Ammon's horn (tissue), 1 donor: ENCODE results near the gene ARID1A.
"Not testable (repeated sequence)": the region's sequence is repeated elsewhere in the genome, so short reads cannot be mapped to it uniquely, and the experiment has no call there.

ENCODE experiments used
- DNase-seq: peaks from one replicate; pipeline ENCODE4 v3.0.0-alpha.2; 2016; ENCODE audit warnings: low spot score

Gene ARID1A

GRCh38 chr1:26695356-26696118 is at the start of gene ARID1A:
TSS of gene ARID1A (plus strand) at chr1:26696015. CDS start at chr1:26696404, 389 bp downstream.
- peak; percentile 93 for DNase-seq

- no peak for DNase-seq
Observed at GRCh38 chr1:26664802-26665201, 31.0 kb upstream of the ARID1A start.

DNA sequence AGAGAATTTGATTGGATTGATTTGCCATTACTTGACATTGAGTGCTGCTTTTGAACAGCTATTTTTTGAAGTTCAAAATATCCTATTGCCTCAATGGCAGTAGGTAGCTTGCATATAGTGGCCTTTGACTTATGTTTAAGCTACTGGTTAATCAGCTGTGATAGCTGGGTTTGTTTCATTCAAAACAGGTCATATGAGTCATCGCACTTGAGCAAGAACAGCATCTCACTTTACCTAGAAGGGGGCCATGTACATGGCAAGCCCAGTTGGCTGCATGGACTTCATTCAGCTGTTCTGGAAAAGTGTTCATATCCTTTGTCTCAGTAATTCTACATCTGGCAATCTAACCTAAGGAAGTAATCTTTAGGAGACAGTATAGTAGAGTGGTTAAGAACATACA is 29.0 kb upstream of the ARID1A start:
- no peak for DNase-seq

DNA sequence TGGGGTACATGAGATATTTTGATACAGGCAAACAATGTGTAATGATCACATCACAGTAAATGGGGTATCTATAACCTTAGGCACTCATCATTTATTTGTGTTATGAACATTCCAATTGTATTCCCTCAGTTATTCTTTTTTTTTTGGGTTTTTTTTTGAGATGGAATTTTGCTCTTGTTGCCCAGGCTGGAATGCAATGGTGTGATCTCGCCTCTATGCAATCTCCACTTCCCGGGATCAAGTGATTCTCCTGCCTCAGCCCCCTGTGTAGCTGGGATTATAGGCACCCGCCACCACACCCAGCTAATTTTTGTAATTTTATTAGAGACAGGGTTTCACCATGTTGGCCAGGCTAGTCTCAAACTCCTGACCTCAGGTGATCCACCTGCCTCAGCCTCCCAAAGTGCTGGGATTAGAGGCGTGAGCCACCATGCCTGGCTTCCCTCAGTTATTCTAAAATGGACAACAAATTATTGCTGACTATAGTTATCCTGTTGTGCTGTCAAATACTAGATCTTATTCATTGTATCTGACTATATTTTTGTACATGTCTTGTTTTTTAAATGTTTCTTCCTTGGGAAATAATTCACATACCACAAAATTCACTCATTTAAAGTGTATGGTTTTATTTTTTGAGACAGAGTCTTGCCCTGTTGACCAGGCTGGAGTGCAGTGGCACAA is 27.6 kb upstream of the ARID1A start:
- not testable (repeated sequence) for DNase-seq

GRCh38 chr1:26677306-26678115 is 18.3 kb upstream of the ARID1A start:
- peak; percentile 82 for DNase-seq

DNA sequence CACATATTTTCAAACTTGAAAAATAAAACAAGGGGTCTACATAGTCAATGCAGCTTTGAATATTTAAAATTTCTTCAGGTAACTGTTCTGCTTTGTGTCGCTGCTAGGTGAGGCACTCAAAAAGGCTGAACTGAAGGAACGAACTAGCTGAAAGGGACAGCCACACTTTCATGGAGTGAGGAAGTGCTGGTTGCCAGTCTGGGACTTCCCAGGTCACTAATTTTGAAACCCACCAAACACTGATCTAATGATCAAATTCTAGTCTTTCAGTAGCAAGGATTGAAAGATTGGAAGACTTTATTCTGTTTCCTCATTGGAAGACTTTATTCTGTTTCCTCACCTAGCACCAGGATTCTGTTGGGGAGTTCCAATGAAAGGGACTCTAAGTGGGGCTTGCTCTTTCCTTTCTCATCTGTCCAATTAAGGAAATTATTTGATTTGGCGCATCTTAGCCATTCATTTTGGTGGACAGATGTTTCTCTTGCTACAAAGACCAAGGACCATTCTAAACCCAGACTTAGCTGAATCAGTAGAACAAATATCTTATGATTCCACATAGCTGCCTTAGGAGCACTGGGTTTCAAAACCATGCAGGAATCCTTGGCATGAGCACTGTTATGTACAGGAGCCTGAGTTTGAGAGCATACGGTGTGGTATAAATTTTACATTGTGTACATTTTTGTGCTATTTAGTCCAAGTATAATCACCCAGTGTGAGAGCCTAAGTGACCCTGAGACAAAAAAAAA is 10.9 kb upstream of the ARID1A start:
- DNase-seq: no peak

- no peak for DNase-seq
Observed at GRCh38 chr1:26686795-26687194, 9.0 kb upstream of the ARID1A start.

- no peak for DNase-seq
Observed at GRCh38 chr1:26689504-26689903, 6.3 kb upstream of the ARID1A start.

- DNase-seq: no peak
Observed at GRCh38 chr1:26690157-26690556, 5.7 kb upstream of the ARID1A start.

GRCh38 chr1:26690576-26691031 is 5.2 kb upstream of the ARID1A start:
- DNase-seq: no peak

- DNase-seq: peak; percentile 88
Observed at GRCh38 chr1:26692211-26692792, 3.5 kb upstream of the ARID1A start.

GRCh38 chr1:26692793-26693490 is 2.9 kb upstream of the ARID1A start:
- DNase-seq: peak; percentile 97

DNA sequence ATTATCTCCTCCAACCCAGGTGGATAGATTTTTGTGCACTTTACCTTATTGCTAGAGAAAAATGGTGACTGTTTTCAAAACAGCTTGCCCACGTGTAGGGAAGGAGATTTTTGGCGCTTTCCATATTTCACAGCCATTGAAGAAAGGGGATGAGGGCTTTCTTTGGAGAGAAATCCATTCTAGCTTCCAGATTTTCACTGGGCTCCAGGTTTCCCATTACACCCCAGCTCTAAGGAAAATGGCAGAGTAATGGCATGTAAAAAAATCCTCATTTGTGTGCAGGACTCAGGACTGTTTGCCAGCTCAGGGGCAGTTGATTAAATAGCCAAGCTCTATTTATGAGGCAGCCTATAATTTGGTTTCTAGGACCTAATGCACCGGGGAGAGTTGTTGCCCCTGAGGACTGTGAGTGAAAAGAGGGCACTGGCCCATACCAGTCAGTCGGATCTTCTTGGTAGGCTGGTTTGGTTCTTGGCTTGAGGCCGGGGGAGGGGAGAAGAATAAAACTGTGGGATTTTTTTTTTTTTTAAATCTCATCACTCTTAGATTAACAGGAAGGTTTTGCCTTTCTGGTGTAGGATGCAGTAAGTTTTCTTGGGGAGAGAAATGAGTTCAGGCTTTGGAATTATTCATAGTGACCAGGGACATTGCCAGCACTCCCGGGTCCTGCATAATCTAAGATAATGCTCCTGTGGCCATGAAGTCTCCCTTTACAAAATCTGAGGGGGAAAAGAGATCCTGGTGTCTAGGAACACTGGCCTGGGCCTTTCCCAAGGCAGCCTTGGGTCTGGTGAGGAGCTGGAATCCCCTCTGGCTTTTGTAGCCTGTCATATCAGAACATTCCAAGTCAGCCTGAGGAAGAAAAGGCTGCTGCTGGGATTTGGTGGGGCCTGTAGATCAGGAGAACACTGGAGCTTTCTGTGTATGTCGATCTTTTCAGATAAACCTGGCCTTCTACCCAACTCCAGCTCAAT is 1.9 kb upstream of the ARID1A start:
- no peak for DNase-seq

GRCh38 chr1:26694638-26695355 is 1.0 kb upstream of the ARID1A start:
- no peak for DNase-seq

GRCh38 chr1:26696119-26696653 is 371 bp downstream of the ARID1A start:
- no peak for DNase-seq

GRCh38 chr1:26696654-26697430 is 1.0 kb downstream of the ARID1A start:
- no peak for DNase-seq

GRCh38 chr1:26697431-26697977 is 1.7 kb downstream of the ARID1A start:
- no peak for DNase-seq
